Neural progenitor cell (in vitro differentiated cells): Measurements from ENCODE around the gene MDGA2. TPM values are rescaled to one million over a fixed set of nuclear protein-coding genes. Genes with fewer than 3 reads are reported as not detected.

Experiments used
- DNase-seq: peaks from one replicate; pipeline ENCODE4 v3.0.0-alpha.2; 2016; ENCODE audit warnings: low spot score
- H2AFZ ChIP-seq: fragments of 200-600 bp; sonication (generic); replicated peaks from 2 replicates; pipeline ENCODE4 v1.6.1; 2016; ENCODE audit warnings: antibody characterized with exemption
- H3F3A ChIP-seq: fragments of 200-600 bp; sonication (generic); 2 replicates; pipeline ENCODE4 v1.6.1; 2016; ENCODE audit warnings: antibody characterized with exemption, low read depth
- H3K27ac ChIP-seq: fragments of 200-600 bp; sonication (generic); 2 replicates; pipeline ENCODE4 v1.5.1; 2016; ENCODE audit warnings: mild to moderate bottlenecking
- H3K27me3 ChIP-seq: fragments of 200-600 bp; sonication (generic); 2 replicates; pipeline ENCODE4 v1.6.1; 2016; ENCODE audit warnings: mild to moderate bottlenecking, moderate library complexity
- H3K36me3 ChIP-seq: fragments of 200-600 bp; sonication (generic); 2 replicates; pipeline ENCODE4 v1.5.1; 2016
- H3K4me1 ChIP-seq: fragments of 200-600 bp; sonication (generic); 2 replicates; pipeline ENCODE4 v1.6.1; 2016; ENCODE audit warnings: mixed run types
- H3K4me2 ChIP-seq: fragments of 200-600 bp; sonication (generic); 2 replicates; pipeline ENCODE4 v1.6.1; 2016
- H3K4me3 ChIP-seq: fragments of 200-600 bp; sonication (generic); 2 replicates; pipeline ENCODE4 v1.5.1; 2016
- H3K79me2 ChIP-seq: fragments of 200-600 bp; sonication (generic); 2 replicates; pipeline ENCODE4 v1.6.1; 2016; ENCODE audit warnings: low read depth
- H3K9ac ChIP-seq: fragments of 200-600 bp; sonication (generic); 2 replicates; pipeline ENCODE4 v1.6.1; 2016
- H3K9me3 ChIP-seq: fragments of 200-600 bp; sonication (generic); 2 replicates; pipeline ENCODE4 v1.5.1; 2016; ENCODE audit warnings: low read depth
- H4K20me1 ChIP-seq: fragments of 200-600 bp; sonication (generic); 2 replicates; pipeline ENCODE4 v1.6.1; 2016; ENCODE audit warnings: low read depth
- H3K27ac Mint-ChIP-seq: 3 replicates; pipeline ENCODE4 v1.8.0; 2021; ENCODE audit warnings: mixed read lengths
- H3K27me3 Mint-ChIP-seq: 2 replicates; pipeline ENCODE4 v1.8.0; 2022; ENCODE audit warnings: low read depth, mild to moderate bottlenecking, inconsistent platforms, moderate library complexity, mixed read lengths; ENCODE audit not compliant: insufficient read depth
- H3K36me3 Mint-ChIP-seq: 3 replicates; pipeline ENCODE4 v1.8.0; 2021; ENCODE audit warnings: mixed read lengths
- H3K4me1 Mint-ChIP-seq: 3 replicates; pipeline ENCODE4 v1.8.0; 2021; ENCODE audit warnings: mixed read lengths
- H3K4me3 Mint-ChIP-seq: 3 replicates; pipeline ENCODE4 v1.8.0; 2021; ENCODE audit warnings: mild to moderate bottlenecking, moderate library complexity, mixed read lengths
- H3K9me3 Mint-ChIP-seq: 3 replicates; pipeline ENCODE4 v1.8.0; 2020; ENCODE audit warnings: mixed read lengths
- EZH2 ChIP-seq: fragments of 200-600 bp; sonication (generic); IDR thresholded peaks from 2 replicates; pipeline ENCODE4 v1.6.1; 2017; ENCODE audit warnings: antibody characterized with exemption, mild to moderate bottlenecking, moderate library complexity
- EZH2phosphoT487 ChIP-seq: fragments of 200-600 bp; sonication (generic); IDR thresholded peaks from 2 replicates; pipeline ENCODE4 v1.6.1; 2017; ENCODE audit warnings: antibody characterized with exemption
- total RNA-seq: library from RNA; depleted of rRNA; stranded (reverse); fragments of >200 nt; gene quantifications from 2 replicates; pipeline ENCODE4 v1.2.3, GENCODE V29; 2015; ENCODE audit warnings: low replicate concordance
- TF ChIP-seq, protein P1 (sequence below): fragments of 200-600 bp; sonication (generic); IDR thresholded peaks from 2 replicates; pipeline ENCODE4 v1.5.1; 2017; ENCODE audit warnings: antibody characterized with exemption, mild to moderate bottlenecking

MDGA2 gene
- total RNA-seq, 1 donor from 2014 or later: 1.0 TPM

DNA sequence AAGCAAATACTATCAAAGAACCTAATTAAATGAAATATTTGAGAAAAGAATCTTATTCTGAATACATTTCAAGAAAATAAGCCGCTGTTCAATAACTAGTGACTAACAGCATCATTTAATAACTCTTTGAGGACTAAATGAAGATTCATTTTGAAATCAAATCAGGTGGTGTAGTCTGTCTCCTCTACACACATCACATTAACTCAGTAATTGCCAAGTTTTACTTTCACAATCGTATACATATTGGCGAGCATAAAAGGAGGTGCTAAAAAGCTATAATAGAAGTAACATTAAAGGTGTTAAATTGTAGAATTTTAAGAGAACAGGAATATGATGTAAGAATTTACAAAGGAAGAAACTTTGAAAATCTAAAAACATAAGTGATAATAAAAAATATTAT, 185.1 kb downstream of the MDGA2 start:
- Mint-ChIP-seq H3K4me1 (no peaks in the 10 kb centered on the region), H3K27ac (no peak overlapping the region), H3K27me3 (no peaks in the 10 kb centered on the region), H3K4me3 (no peak overlapping the region), H3K9me3 (peaks cover 15% of the 10 kb centered on the region), H3K36me3 (peaks cover 6% of the 10 kb centered on the region)
- no peak overlapping the region for H3K9ac ChIP-seq
- no peak overlapping the region for H3K4me2 ChIP-seq
- H2AFZ ChIP-seq: no peak overlapping the region
- TF ChIP-seq EZH2 (no peak), EZH2phosphoT487 (no peak)
- TF ChIP-seq, protein P1, sequence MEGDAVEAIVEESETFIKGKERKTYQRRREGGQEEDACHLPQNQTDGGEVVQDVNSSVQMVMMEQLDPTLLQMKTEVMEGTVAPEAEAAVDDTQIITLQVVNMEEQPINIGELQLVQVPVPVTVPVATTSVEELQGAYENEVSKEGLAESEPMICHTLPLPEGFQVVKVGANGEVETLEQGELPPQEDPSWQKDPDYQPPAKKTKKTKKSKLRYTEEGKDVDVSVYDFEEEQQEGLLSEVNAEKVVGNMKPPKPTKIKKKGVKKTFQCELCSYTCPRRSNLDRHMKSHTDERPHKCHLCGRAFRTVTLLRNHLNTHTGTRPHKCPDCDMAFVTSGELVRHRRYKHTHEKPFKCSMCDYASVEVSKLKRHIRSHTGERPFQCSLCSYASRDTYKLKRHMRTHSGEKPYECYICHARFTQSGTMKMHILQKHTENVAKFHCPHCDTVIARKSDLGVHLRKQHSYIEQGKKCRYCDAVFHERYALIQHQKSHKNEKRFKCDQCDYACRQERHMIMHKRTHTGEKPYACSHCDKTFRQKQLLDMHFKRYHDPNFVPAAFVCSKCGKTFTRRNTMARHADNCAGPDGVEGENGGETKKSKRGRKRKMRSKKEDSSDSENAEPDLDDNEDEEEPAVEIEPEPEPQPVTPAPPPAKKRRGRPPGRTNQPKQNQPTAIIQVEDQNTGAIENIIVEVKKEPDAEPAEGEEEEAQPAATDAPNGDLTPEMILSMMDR: no peak
- no peaks in the 10 kb centered on the region for H4K20me1 ChIP-seq
- no peak overlapping the region for H3K27ac ChIP-seq
- H3K4me1 ChIP-seq: no peaks in the 10 kb centered on the region
- no peaks in the 10 kb centered on the region for H3K27me3 ChIP-seq
- no peak overlapping the region for H3K4me3 ChIP-seq
- no peak for DNase-seq
- no peaks in the 10 kb centered on the region for H3K9me3 ChIP-seq
- no peaks in the 10 kb centered on the region for H3K36me3 ChIP-seq
- no peaks in the 10 kb centered on the region for H3K79me2 ChIP-seq
- no peaks in the 10 kb centered on the region for H3F3A ChIP-seq

DNA sequence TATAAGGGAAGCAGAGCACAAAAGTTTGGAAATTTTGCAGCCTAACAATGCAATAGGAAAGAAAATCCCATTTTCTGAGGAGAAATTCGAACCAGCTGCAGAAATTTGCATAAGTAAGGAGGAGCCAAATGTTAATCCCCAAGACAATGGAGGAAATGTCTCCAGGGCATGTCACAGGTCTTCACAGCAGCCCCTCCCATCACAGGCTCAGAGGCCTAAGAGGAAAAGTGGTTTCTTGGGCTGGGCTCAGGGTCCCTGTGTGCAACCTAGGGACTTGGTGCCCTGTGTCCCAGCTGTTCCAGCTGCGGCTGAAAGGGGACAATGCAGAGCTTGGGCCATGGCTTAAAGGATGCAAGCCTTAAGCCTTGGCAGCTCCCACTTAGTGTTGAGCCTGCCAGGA, 190.0 kb downstream of the MDGA2 start:
- no peaks in the 10 kb centered on the region for H3K79me2 ChIP-seq
- H3K4me3 Mint-ChIP-seq: no peak overlapping the region
- H3K9me3 ChIP-seq: no peaks in the 10 kb centered on the region
- no peaks in the 10 kb centered on the region for H3K36me3 ChIP-seq
- H3K4me2 ChIP-seq: no peak overlapping the region
- H3K27me3 Mint-ChIP-seq: no peaks in the 10 kb centered on the region
- peaks cover 7% of the 10 kb centered on the region for H3K36me3 Mint-ChIP-seq
- H3K4me3 ChIP-seq: no peak overlapping the region
- no peak overlapping the region for H2AFZ ChIP-seq
- H3K27me3 ChIP-seq: no peaks in the 10 kb centered on the region
- no peak overlapping the region for H3K27ac Mint-ChIP-seq
- H3K9me3 Mint-ChIP-seq: peaks cover 13% of the 10 kb centered on the region
- no peak overlapping the region for H3K27ac ChIP-seq
- no peak overlapping the region for H3K9ac ChIP-seq
- H3K4me1 ChIP-seq: no peaks in the 10 kb centered on the region
- no peaks in the 10 kb centered on the region for H3K4me1 Mint-ChIP-seq
- H4K20me1 ChIP-seq: no peaks in the 10 kb centered on the region
- no peaks in the 10 kb centered on the region for H3F3A ChIP-seq
- no peak for DNase-seq
- TF ChIP-seq EZH2 (no peak), EZH2phosphoT487 (no peak)
- TF ChIP-seq, protein P1: no peak

DNA sequence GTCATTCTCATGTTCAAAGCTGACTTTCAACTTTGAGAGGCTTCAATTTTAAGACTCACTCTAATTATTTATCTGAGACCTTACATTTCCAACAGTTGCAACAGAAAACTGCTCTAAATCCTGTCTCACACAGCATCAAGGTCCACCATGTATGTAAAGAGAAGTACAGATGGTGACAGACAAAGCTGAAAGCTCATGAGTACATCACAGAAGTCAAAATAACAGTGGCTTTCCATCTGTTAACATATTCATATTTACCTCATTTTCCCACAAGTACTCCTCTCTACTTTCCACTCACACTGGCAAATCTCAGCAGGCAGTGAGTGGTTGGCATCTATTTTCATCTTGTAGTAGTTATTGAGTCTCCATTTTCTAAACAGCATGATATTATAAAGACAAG, 192.0 kb downstream of the MDGA2 start:
- H3K4me3 ChIP-seq: no peak overlapping the region
- DNase-seq: no peak
- Mint-ChIP-seq H3K36me3 (peaks cover 7% of the 10 kb centered on the region), H3K4me3 (no peak overlapping the region), H3K4me1 (no peaks in the 10 kb centered on the region), H3K9me3 (peaks cover 13% of the 10 kb centered on the region), H3K27ac (no peak overlapping the region), H3K27me3 (no peaks in the 10 kb centered on the region)
- H3K4me2 ChIP-seq: no peak overlapping the region
- no peaks in the 10 kb centered on the region for H3F3A ChIP-seq
- H3K36me3 ChIP-seq: no peaks in the 10 kb centered on the region
- H3K9me3 ChIP-seq: no peaks in the 10 kb centered on the region
- H3K27me3 ChIP-seq: no peaks in the 10 kb centered on the region
- no peaks in the 10 kb centered on the region for H3K4me1 ChIP-seq
- TF ChIP-seq EZH2phosphoT487: no peak
- TF ChIP-seq, protein P1: no peak
- TF ChIP-seq EZH2: no peak
- H4K20me1 ChIP-seq: no peaks in the 10 kb centered on the region
- H3K9ac ChIP-seq: no peak overlapping the region
- no peak overlapping the region for H3K27ac ChIP-seq
- no peaks in the 10 kb centered on the region for H3K79me2 ChIP-seq
- H2AFZ ChIP-seq: no peak overlapping the region

DNA sequence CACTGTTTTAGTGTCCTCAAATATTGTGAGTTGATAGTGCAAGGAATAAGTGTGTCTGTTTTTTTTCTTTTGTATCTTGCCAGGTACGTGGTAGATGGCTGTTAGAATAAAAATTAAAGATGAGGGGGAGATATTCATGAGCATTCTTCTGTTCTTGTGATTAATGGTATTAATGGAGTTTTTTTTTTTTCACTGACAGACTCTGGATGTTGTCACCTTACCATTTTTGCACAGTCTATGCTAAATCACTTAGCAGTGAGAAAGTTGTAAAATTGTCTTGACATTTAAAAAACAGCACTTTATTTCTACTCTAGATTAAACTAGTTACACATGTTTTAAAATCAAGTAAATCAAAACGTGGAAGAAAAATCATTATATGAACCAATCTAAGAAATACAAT, 204.3 kb downstream of the MDGA2 start:
- Histone ChIP-seq H3K9me3 (no peaks in the 10 kb centered on the region), H3K4me2 (no peak overlapping the region), H3K36me3 (no peaks in the 10 kb centered on the region), H3K4me3 (no peak overlapping the region), H3K9ac (no peak overlapping the region), H2AFZ (no peak overlapping the region), H3K27me3 (no peaks in the 10 kb centered on the region), H3F3A (no peaks in the 10 kb centered on the region), H3K79me2 (no peaks in the 10 kb centered on the region), H3K4me1 (peaks cover 3% of the 10 kb centered on the region), H3K27ac (no peak overlapping the region), H4K20me1 (no peaks in the 10 kb centered on the region)
- DNase-seq: no peak
- no peaks in the 10 kb centered on the region for H3K36me3 Mint-ChIP-seq
- H3K4me1 Mint-ChIP-seq: peaks cover 11% of the 10 kb centered on the region
- H3K27ac Mint-ChIP-seq: no peak overlapping the region
- peaks cover 10% of the 10 kb centered on the region for H3K9me3 Mint-ChIP-seq
- no peak overlapping the region for H3K4me3 Mint-ChIP-seq
- peaks cover 2% of the 10 kb centered on the region for H3K27me3 Mint-ChIP-seq
- TF ChIP-seq, protein P1: no peak
- no peak for TF ChIP-seq EZH2phosphoT487
- no peak for TF ChIP-seq EZH2
